Progenitor cell of endocrine pancreas (in vitro differentiated cells): ENCODE data around the gene TBL1XR1. TPM values are rescaled to one million over a fixed set of nuclear protein-coding genes. Genes with fewer than 3 reads are reported as not detected.

Experiments used
- DNase-seq: peaks from one replicate; pipeline ENCODE4 v3.0.0; 2021; ENCODE audit warnings: low spot score; ENCODE audit not compliant: unreplicated experiment
- H3K27ac Mint-ChIP-seq: 2 replicates; pipeline ENCODE4 v1.8.0; 2021; ENCODE audit warnings: mild to moderate bottlenecking, moderate library complexity, mixed read lengths
- H3K27me3 Mint-ChIP-seq: 2 replicates; pipeline ENCODE4 v1.8.0; 2021; ENCODE audit warnings: mixed read lengths
- H3K36me3 Mint-ChIP-seq: 2 replicates; pipeline ENCODE4 v1.8.0; 2022; ENCODE audit warnings: mixed read lengths; ENCODE audit not compliant: insufficient read depth
- H3K4me1 Mint-ChIP-seq: 2 replicates; pipeline ENCODE4 v1.8.0; 2021; ENCODE audit warnings: low read depth, mixed read lengths
- H3K4me3 Mint-ChIP-seq: 2 replicates; pipeline ENCODE4 v1.8.0; 2021; ENCODE audit warnings: low read depth, mild to moderate bottlenecking, moderate library complexity, mixed read lengths
- H3K9me3 Mint-ChIP-seq: 2 replicates; pipeline ENCODE4 v1.8.0; 2021; ENCODE audit warnings: low read depth, mixed read lengths
- total RNA-seq: library from RNA; stranded (reverse); gene quantifications from 2 replicates; pipeline ENCODE4 v1.2.1, GENCODE V29; 2021
- TF ChIP-seq, protein P1 (sequence below): fragments of 200-600 bp; sonication (generic); IDR thresholded peaks from one replicate; pipeline ENCODE4 v1.5.0; 2021; ENCODE audit warnings: antibody characterized with exemption, mild to moderate bottlenecking; ENCODE audit not compliant: unreplicated experiment

The TBL1XR1 gene
- total RNA-seq, 1 donor from 2014 or later, result 207 TPM

- no peak for DNase-seq
- peaks cover 44% of the 10 kb centered on the region for H3K4me1 Mint-ChIP-seq
- H3K9me3 Mint-ChIP-seq, result no peaks in the 10 kb centered on the region
- TF ChIP-seq, protein P1, sequence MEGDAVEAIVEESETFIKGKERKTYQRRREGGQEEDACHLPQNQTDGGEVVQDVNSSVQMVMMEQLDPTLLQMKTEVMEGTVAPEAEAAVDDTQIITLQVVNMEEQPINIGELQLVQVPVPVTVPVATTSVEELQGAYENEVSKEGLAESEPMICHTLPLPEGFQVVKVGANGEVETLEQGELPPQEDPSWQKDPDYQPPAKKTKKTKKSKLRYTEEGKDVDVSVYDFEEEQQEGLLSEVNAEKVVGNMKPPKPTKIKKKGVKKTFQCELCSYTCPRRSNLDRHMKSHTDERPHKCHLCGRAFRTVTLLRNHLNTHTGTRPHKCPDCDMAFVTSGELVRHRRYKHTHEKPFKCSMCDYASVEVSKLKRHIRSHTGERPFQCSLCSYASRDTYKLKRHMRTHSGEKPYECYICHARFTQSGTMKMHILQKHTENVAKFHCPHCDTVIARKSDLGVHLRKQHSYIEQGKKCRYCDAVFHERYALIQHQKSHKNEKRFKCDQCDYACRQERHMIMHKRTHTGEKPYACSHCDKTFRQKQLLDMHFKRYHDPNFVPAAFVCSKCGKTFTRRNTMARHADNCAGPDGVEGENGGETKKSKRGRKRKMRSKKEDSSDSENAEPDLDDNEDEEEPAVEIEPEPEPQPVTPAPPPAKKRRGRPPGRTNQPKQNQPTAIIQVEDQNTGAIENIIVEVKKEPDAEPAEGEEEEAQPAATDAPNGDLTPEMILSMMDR, result no peak
- H3K27ac Mint-ChIP-seq, result no peak overlapping the region
- H3K4me3 Mint-ChIP-seq, result no peak overlapping the region
- H3K36me3 Mint-ChIP-seq, result peaks cover 3% of the 10 kb centered on the region
- no peaks in the 10 kb centered on the region for H3K27me3 Mint-ChIP-seq
Measured at GRCh38 chr3:177123822-177124221, 73.5 kb downstream of the TBL1XR1 start.

- H3K4me3 Mint-ChIP-seq, result no peak overlapping the region
Measured at GRCh38 chr3:177122183-177122856, 75.0 kb downstream of the TBL1XR1 start.

DNA sequence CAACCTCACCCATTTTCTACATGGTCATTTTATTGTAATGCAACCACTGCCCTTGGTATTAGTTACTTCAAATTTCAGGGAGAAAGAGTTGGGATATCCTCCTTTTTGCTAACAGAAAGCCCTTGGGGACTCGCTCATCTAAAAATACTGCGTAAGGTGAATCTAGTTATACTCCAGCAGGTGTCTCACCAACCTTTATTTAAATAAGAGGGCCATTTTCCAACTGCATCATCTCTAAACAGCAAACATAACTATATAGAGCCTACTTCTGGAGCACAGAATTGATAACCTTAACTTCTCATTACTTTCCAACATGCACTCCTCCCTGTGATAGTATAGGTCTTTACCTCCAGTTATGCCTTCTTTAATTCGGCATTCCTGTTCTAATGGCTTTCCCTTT, 77.5 kb downstream of the TBL1XR1 start:
- TF ChIP-seq, protein P1, result no peak
- Mint-ChIP-seq H3K9me3 (no peaks in the 10 kb centered on the region), H3K27ac (no peak overlapping the region), H3K4me1 (peaks cover 41% of the 10 kb centered on the region), H3K27me3 (no peaks in the 10 kb centered on the region), H3K4me3 (no peak overlapping the region), H3K36me3 (peaks cover 1% of the 10 kb centered on the region)
- DNase-seq, result no peak

More at GRCh38 chr3:177122183-177122856, 75.0 kb downstream of the TBL1XR1 start:
- DNase-seq, result no peak
- H3K27ac Mint-ChIP-seq, result peak overlapping the region; percentile 77
- H3K27me3 Mint-ChIP-seq, result no peaks in the 10 kb centered on the region
- no peaks in the 10 kb centered on the region for H3K9me3 Mint-ChIP-seq
- H3K4me1 Mint-ChIP-seq, result peaks cover 47% of the 10 kb centered on the region
- H3K36me3 Mint-ChIP-seq, result peaks cover 1% of the 10 kb centered on the region
- TF ChIP-seq, protein P1, result no peak

- no peaks in the 10 kb centered on the region for H3K27me3 Mint-ChIP-seq
- H3K9me3 Mint-ChIP-seq, result no peaks in the 10 kb centered on the region
- DNase-seq, result no peak
- TF ChIP-seq, protein P1, result no peak
- H3K4me3 Mint-ChIP-seq, result no peak overlapping the region
- peaks cover 4% of the 10 kb centered on the region for H3K36me3 Mint-ChIP-seq
- H3K4me1 Mint-ChIP-seq, result peaks cover 31% of the 10 kb centered on the region
- H3K27ac Mint-ChIP-seq, result no peak overlapping the region
Measured at GRCh38 chr3:177114253-177114652, 83.0 kb downstream of the TBL1XR1 start.

- Mint-ChIP-seq H3K27ac (peak overlapping the region; percentile 92), H3K9me3 (no peaks in the 10 kb centered on the region), H3K4me3 (no peak overlapping the region), H3K36me3 (peaks cover 4% of the 10 kb centered on the region), H3K4me1 (peaks cover 39% of the 10 kb centered on the region), H3K27me3 (no peaks in the 10 kb centered on the region)
- TF ChIP-seq, protein P1, result no peak
- no peak for DNase-seq
Measured at GRCh38 chr3:177111541-177111949, 85.7 kb downstream of the TBL1XR1 start.
